ENCODE results near the gene ABT1.

ABT1 gene

DNA sequence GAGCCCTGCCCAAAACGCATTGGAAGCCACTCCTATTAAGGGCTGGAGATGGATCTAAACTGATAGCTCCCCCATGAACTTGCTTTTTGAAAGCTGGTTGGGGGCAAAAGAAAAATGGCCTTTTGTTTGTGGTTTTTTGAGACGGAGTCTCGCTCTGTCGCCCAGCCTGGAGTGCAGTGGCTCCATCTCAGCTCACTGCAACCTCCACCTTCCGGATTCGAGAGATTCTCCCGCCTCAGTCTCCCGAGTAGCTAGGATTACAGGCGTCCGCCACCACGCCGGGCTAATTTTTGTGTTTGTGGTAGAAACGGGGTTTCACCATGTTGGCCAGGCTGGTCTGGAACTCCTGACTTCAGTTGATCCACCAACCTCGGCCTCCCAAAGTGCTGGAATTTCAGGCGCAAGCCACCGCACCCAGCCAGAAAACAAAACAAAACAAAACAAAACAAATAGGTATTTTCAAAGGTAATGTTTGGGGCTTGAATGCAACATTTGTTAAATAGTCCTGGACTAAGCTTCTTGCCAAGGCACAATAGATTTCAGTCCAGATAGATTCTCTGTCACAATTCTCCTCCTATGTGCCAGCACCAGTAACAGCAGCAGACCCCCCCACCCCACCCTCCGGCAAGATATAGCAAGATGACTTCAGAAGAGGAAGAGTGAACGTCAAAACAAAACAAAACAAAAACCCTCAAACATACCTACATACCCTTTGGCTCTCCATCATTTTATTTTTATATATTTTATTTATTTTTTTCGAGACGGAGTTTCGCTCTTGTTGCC lies 26.5 kb upstream of the ABT1 start:
- TF ChIP-seq, protein P1, sequence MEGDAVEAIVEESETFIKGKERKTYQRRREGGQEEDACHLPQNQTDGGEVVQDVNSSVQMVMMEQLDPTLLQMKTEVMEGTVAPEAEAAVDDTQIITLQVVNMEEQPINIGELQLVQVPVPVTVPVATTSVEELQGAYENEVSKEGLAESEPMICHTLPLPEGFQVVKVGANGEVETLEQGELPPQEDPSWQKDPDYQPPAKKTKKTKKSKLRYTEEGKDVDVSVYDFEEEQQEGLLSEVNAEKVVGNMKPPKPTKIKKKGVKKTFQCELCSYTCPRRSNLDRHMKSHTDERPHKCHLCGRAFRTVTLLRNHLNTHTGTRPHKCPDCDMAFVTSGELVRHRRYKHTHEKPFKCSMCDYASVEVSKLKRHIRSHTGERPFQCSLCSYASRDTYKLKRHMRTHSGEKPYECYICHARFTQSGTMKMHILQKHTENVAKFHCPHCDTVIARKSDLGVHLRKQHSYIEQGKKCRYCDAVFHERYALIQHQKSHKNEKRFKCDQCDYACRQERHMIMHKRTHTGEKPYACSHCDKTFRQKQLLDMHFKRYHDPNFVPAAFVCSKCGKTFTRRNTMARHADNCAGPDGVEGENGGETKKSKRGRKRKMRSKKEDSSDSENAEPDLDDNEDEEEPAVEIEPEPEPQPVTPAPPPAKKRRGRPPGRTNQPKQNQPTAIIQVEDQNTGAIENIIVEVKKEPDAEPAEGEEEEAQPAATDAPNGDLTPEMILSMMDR (IDR thresholded peaks at IDR 0.05) = no peak
- H3K4me1 ChIP-seq (ENCODE audit: control insufficient read depth in 1 of 2, insufficient read depth in 1 of 2, low read depth in 1 of 2, low read length in 1 of 2) = peaks cover 23 to 25% of the 10 kb centered on the region in 2 experiments

DNA sequence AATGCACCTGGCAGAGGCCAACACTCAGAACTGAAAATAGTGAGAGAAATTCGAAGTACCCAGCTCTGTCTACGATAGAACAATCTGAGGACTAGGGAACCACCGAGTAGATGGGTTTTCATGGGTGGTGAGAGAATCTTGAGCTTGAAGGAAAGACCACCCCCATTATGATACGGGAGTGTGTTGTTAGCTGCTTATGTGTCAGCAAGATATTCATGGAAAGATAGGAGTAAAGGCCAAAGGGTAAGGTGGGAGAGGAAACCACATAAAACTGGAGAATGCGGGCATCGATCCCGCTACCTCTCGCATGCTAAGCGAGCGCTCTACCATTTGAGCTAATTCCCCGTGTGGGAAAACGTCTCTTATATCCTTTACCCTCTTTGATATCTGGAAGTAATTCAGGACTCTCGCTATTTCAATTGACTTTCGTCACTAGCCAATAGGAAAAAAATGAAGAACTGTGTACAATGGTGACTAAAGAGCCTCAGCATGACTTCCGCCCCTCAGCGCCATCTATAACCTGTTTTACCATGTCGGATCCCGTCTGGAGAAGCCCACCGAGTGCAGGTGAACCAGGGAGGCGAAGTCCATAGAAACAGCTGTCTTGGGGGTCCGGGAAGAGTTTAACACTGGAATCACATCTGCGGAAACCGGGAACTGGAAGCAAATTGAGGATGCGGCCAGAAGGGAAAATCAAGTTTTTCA lies 25.0 kb upstream of the ABT1 start:
- Histone ChIP-seq H3K9me3 (no peaks in the 10 kb centered on the region), H3K27me3 (peaks cover 32% of the 10 kb centered on the region), H3K27ac (no peak overlapping the region), H3K4me3 (ENCODE audit: low read depth in 1 of 2, low read length in 1 of 2) (peak overlapping the region; percentile 51 to 58), H3K36me3 (no peaks in the 10 kb centered on the region), H3K4me1 (ENCODE audit: control insufficient read depth in 1 of 2, insufficient read depth in 1 of 2, low read depth in 1 of 2, low read length in 1 of 2) (peaks cover 30 to 32% of the 10 kb centered on the region in 2 experiments)
- TF ChIP-seq, protein P1 (IDR thresholded peaks at IDR 0.05) = no peak

More for the DNA sequence above, 26.5 kb upstream of the ABT1 start:
- no peaks in the 10 kb centered on the region for H3K36me3 ChIP-seq
- H3K27ac ChIP-seq = no peak overlapping the region
- H3K4me3 ChIP-seq (ENCODE audit: low read depth in 1 of 2, low read length in 1 of 2) = no peak overlapping the region
- H3K9me3 ChIP-seq = no peaks in the 10 kb centered on the region
- peaks cover 32% of the 10 kb centered on the region for H3K27me3 ChIP-seq

DNA sequence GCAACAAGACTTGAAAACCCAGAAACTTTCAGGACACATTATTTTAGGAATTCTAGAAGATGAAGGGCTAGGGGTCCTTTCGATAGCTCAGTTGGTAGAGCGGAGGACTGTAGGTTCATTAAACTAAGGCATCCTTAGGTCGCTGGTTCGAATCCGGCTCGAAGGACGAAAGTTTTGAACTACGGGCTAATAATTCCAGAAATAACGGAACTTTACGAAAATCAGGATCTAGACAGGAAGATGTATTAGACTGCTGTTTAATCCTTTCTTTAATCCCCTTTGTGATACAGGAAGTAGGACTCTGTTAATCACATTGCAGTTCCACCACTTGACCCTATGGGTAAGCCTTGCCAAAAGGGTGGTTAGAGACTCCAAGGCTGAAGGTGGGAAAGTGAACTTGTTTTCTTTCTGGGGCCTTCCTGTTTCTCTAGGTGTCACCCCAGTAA lies 21.2 kb upstream of the ABT1 start:
- Histone ChIP-seq H3K36me3 (no peaks in the 10 kb centered on the region), H3K4me3 (ENCODE audit: low read depth in 1 of 2, low read length in 1 of 2) (no peak overlapping the region), H3K9me3 (no peaks in the 10 kb centered on the region), H3K27ac (no peak overlapping the region), H3K4me1 (ENCODE audit: control insufficient read depth in 1 of 2, insufficient read depth in 1 of 2, low read depth in 1 of 2, low read length in 1 of 2) (peaks cover 27 to 30% of the 10 kb centered on the region in 2 experiments), H3K27me3 (peaks cover 19% of the 10 kb centered on the region)
- TF ChIP-seq, protein P1 (IDR thresholded peaks at IDR 0.05) = no peak

DNA sequence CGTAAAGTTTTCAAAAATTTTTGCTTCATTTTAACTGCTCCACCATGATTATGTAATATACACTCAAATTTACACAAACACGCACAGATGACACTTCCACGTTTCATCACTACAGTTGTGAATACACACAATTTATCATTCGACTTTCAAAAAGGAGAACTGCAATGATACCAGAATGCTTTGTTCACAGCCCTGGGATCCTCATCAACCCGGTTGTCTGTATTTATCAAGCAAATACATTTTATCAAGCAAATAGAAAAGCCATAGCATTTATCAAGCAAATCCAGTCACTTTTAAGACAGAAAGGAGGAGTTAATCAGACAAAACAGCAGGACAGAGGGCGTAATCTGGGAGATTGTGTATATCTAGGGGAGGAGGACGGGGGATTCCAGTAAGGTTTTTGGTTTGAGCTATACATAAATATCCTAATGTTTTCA lies 20.3 kb upstream of the ABT1 start:
- Histone ChIP-seq H3K27me3 (peaks cover 20% of the 10 kb centered on the region), H3K4me1 (ENCODE audit: control insufficient read depth in 1 of 2, insufficient read depth in 1 of 2, low read depth in 1 of 2, low read length in 1 of 2) (peaks cover 27 to 30% of the 10 kb centered on the region in 2 experiments), H3K36me3 (no peaks in the 10 kb centered on the region), H3K4me3 (ENCODE audit: low read depth in 1 of 2, low read length in 1 of 2) (peak overlapping the region in 1 of 2 experiments; percentile 53), H3K9me3 (no peaks in the 10 kb centered on the region), H3K27ac (peak overlapping the region; percentile 33)
- TF ChIP-seq, protein P1 (IDR thresholded peaks at IDR 0.05) = no peak

DNA sequence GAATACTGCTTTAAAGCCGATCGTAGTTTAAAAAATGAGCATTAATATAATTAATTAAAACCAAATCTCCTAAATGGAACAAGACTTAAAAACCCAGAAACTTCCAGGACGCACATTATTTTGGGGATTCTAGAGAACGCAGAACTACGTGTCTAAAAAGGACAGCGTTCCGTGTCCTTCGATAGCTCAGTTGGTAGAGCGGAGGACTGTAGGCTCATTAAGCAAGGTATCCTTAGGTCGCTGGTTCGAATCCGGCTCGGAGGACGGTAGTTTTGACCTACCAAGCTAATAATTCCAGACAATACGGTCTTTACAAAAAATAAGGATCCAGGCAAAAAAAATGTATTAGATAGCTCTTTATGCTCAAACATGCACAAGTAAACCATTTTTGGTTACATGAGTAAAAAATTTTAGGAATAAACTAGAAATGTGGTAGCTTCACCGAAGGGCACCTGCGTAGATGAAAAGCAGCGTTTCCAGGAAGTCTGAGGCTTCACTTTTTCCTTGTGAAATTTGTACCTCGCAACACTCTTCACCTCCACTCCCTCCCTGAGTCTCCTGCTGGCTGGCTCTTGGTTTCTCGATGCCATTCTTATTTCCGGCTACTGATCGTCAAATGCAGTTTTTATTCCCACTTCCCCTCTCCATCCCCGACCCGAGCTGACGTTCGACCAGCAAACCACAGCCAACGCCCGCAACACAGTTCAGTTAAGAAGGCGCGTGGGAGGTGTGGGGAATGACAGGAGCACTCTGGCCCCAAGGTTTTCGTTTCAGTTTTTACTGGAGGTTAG lies 19.6 kb upstream of the ABT1 start:
- no peaks in the 10 kb centered on the region for H3K9me3 ChIP-seq
- H3K4me1 ChIP-seq (ENCODE audit: control insufficient read depth in 1 of 2, insufficient read depth in 1 of 2, low read depth in 1 of 2, low read length in 1 of 2) = peaks cover 20 to 26% of the 10 kb centered on the region in 2 experiments
- H3K27me3 ChIP-seq = peaks cover 20% of the 10 kb centered on the region
- peak overlapping the region; percentile 42 to 53 for H3K4me3 ChIP-seq (ENCODE audit: low read depth in 1 of 2, low read length in 1 of 2)
- H3K27ac ChIP-seq = peak overlapping the region; percentile 11
- no peaks in the 10 kb centered on the region for H3K36me3 ChIP-seq
- TF ChIP-seq, protein P1 (IDR thresholded peaks at IDR 0.05) = no peak

All from neutrophil (primary cell).